Measurements from ENCODE around the gene TNFRSF19.

Gene TNFRSF19

GRCh38 chr13:23570921-23571315, 706 bp downstream of the TNFRSF19 start:
- DNase-seq (ENCODE audit: insufficient read length, low spot score) (no peak), FAIRE-seq (peak; percentile 11)
- no peak for TF ChIP-seq CTCF (IDR thresholded peaks at IDR 0.05; ENCODE audit: insufficient read depth, missing control alignments)

GRCh38 chr13:23571431-23571830, 1.2 kb downstream of the TNFRSF19 start:
- FAIRE-seq (no peak), DNase-seq (ENCODE audit: insufficient read length, low spot score) (no peak)

GRCh38 chr13:23572836-23573235, 2.6 kb downstream of the TNFRSF19 start:
- DNase-seq (ENCODE audit: insufficient read length, low spot score) (no peak), FAIRE-seq (no peak)
- TF ChIP-seq CTCF (IDR thresholded peaks at IDR 0.05; ENCODE audit: insufficient read depth, missing control alignments) = no peak

More at GRCh38 chr13:23571431-23571830, 1.2 kb downstream of the TNFRSF19 start:
- no peak for TF ChIP-seq CTCF (IDR thresholded peaks at IDR 0.05; ENCODE audit: insufficient read depth, missing control alignments)

- FAIRE-seq (no peak), DNase-seq (ENCODE audit: insufficient read length, low spot score) (no peak)
Observed at GRCh38 chr13:23574421-23575145, 4.4 kb downstream of the TNFRSF19 start.

GRCh38 chr13:23575632-23576031, 5.4 kb downstream of the TNFRSF19 start:
- TF ChIP-seq CTCF (IDR thresholded peaks at IDR 0.05; ENCODE audit: insufficient read depth, missing control alignments) = no peak
- DNase-seq (ENCODE audit: insufficient read length, low spot score) = no peak
- FAIRE-seq = no peak

More at GRCh38 chr13:23574421-23575145, 4.4 kb downstream of the TNFRSF19 start:
- TF ChIP-seq CTCF (IDR thresholded peaks at IDR 0.05; ENCODE audit: insufficient read depth, missing control alignments) = no peak

- FAIRE-seq = no peak
- TF ChIP-seq CTCF (IDR thresholded peaks at IDR 0.05; ENCODE audit: insufficient read depth, missing control alignments) = peak; percentile 44
- DNase-seq (ENCODE audit: insufficient read length, low spot score) = no peak
Observed at GRCh38 chr13:23578411-23579071, 8.3 kb downstream of the TNFRSF19 start.

Data from D721Med (cell line).